IPS-NIHi11 (cell line): Measurements from ENCODE around the gene PTBP2.
"Not testable (repeated sequence)": the region's sequence is repeated elsewhere in the genome, so short reads cannot be mapped to it uniquely, and the experiment has no call there.

Experiments used
- DNase-seq: peaks from one replicate; pipeline ENCODE4 v3.0.0; 2012; ENCODE audit warnings: mixed read lengths, low spot score

Gene PTBP2

DNA sequence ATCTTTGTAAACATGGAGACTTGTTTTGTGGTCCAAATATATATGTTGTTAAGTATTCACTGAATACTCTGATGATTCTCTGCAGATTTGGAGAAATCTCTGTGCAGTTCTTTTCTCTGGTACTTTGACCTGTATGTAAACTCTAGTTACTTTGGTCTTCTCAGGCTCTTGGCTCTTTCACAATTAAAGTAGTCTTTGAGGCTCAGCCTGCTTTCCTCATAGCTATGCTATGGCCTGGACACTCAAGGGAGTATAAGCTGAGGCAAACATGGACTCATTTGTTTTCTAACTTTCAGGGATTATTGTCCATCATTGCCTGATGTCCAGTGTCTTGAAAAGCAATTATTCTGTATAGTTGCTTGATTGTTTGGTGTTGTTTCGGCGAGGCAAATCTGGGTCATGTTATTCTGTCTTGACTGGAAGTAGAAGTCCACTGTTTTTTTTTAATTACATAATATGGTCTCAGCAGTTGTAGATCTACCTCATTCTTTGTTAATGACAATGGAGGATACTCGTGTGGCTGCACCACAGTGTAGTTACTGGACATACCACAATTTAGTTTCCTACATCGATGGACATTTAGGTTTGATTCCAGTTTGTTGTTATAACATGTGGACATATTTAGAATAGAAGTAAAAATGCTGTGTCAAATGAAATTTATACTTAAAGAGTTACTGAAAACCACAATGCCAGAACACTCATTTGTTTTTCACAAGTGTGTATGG is 9.2 kb downstream of the PTBP2 start:
- DNase-seq, result no peak

DNA sequence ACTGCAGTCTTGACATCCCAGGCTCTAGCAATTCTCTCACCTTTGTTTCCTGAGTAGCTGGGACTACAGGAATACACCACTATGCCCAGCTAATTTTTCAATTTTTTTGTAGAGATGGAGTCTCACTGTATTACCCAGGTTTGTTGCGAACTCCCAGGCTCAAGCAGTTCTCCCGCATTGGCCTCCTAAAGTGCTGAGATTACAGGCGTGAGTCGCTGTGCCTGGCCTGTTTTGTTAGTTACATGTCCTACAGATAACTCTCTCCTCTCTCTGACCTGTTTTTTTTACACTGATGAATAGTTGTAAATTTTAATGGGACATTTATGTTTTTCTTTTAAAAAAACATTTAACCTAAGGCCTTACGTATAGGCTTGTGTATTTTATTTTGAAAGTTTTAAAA is 19.8 kb downstream of the PTBP2 start:
- DNase-seq, result no peak

DNA sequence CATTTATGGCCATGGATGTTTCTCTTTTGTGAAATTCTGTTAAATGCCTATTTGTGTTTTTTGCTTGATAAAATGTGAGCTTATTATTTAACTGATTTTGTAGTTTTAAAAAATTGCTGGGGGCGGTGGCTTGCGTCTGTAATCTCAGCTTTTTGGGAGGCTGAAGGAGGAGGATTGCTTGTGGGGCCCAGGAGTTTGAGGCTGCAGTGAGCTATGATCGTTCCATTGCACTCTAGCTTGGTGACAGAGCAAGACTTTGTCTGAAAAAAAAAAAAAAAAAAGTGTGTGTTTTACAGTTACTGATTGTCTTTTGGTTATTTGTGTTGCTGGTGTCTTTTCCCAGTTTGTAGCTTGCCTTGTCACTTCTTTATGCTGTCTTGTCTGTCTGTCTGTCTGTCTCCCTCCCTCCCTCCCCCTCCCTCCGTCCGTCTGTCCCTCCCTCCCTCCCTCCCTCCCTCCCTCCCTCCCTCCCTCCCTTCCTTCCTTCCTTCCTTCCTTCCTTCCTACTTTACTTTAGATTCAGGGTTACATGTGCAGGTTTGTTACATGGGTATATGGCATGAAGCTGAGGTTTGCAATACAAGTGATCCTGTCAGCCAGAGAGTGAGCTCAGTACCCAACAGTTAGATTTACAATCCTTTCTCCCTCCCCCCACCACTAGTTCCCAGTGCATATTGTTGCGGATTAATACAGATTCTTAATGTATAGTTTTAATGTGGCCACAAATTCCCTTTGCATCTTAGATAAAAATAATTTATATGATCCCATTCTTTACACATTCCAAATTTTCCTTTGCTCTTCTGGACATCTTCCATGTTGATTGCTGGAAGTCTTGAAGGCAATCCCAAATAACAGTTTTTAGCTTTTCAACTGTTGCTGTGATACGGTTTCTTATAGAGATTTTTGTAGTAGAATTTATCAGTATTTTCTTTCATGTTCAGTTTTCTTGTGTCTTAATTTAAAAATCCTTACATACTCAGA is 25.1 kb downstream of the PTBP2 start:
- DNase-seq, result no peak

- DNase-seq, result no peak
Observed at GRCh38 chr1:96747565-96747964, 26.0 kb downstream of the PTBP2 start.

- no peak for DNase-seq
Observed at GRCh38 chr1:96748078-96748477, 26.5 kb downstream of the PTBP2 start.

- DNase-seq, result no peak
Observed at GRCh38 chr1:96749618-96750017, 28.0 kb downstream of the PTBP2 start.

DNA sequence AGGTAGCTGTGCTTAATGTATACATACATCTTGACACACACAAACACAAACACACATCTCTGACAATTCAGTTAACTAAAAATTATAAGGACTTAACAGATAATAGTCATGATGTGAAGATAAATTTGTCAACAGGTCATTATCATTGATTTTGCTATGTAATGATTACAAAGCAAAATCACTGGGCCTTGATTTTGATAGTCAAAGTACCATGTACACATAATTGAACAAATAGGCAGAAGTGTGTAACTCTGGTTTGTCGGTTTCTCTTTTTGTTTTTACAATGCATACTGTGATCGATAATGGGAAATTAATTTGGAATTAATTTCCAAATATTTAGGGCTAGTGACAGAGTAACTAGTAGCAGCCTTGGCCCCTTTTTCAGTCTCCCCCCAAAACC is 30.8 kb downstream of the PTBP2 start:
- no peak for DNase-seq

DNA sequence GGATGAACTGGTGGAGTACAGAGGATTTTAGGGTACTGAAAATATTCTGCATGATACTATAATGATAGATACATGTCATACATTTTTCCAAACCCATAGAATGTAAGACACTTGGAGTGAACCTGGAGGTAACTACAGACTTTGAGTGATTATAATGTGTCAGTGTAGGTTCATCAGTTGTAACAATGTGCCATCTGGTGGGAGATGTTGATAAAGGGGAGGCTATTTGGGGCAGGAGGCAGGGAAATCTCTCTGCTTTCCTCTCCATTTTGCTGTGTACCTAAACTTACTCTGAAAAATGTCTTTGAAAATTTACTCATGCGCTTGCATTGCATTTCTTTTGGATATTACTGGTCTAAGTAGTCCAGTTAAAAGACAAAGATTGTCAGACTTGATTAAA is 35.2 kb downstream of the PTBP2 start:
- no peak for DNase-seq

DNA sequence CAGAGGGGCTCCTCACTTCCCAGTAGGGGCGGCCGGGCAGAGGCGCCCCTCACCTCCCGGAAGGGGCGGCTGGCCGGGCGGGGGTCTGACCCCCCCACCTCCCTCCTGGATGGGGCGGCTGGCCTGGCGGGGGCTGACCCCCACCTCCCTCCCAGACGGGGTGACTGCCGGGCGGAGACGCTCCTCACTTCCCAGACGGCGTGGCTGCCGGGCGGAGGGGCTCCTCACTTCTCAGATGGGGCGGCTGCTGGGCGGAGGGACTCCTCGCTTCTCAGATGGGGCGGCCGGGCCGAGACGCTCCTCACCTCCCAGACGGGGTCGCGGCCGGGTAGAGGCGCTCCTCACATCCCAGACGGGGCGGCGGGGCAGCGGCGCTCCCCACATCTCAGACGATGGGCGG is 41.0 kb downstream of the PTBP2 start:
- not testable (repeated sequence) for DNase-seq

DNA sequence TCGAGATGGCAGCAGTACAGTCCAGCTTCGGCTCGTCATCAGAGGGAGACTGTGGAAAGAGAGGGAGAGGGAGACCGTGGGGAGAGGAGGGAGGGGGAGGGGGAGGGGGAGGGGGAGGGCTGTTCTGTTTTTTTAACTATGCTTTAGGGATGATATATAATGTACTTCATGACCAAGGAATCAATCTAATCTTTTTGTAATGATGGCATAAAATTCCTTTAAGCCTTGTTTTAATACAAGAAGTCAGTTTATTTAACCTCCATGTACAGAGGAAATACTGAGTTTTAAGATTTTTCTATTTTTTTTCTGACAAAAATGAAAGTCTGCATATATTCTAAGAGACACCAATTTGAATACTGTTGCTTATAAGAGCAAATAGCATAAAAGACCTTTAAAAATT is 41.9 kb downstream of the PTBP2 start:
- DNase-seq, result no peak

DNA sequence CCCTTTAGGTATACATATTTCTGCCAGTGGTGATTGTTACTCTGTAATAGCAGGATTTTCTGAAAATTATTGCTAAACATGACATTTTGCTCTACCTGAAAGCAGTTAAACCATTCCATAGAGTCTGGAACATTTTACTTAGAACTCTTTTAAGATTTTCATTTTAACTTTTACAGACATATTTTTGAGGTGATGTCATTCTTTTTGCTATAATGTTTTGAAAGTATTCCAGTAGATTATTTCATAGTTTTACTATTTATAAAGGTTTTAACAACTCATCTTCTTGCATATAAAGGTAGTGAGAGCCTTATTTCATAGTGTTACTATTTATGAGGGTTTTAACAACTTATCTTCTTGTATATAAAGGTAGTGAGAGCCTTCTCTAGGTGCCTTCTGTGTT is 42.9 kb downstream of the PTBP2 start:
- DNase-seq, result no peak

GRCh38 chr1:96771847-96772246 is 50.3 kb downstream of the PTBP2 start:
- DNase-seq, result no peak

DNA sequence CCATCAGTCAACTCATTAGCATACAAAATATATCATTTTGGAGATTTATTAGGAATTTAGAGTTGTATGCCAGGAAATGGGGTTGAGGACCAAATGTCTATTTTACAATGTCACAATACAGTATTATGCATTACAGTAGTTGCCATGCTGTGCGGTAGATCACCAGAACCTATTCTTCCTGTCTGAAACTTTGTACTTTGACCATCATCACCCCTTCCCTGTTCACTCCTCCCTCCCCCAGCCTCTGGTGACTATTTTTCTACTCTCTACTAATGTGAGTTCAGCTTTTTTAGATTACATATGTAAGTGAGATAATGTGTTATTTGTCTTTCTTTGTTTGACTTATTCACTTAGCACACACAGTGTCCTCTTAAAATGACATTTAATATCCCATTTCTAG is 50.8 kb downstream of the PTBP2 start:
- DNase-seq, result no peak

GRCh38 chr1:96772972-96773371 is 51.4 kb downstream of the PTBP2 start:
- peak; percentile 7 for DNase-seq

GRCh38 chr1:96782206-96782605 is 60.6 kb downstream of the PTBP2 start:
- DNase-seq, result no peak

GRCh38 chr1:96782856-96783255 is 61.3 kb downstream of the PTBP2 start:
- no peak for DNase-seq

DNA sequence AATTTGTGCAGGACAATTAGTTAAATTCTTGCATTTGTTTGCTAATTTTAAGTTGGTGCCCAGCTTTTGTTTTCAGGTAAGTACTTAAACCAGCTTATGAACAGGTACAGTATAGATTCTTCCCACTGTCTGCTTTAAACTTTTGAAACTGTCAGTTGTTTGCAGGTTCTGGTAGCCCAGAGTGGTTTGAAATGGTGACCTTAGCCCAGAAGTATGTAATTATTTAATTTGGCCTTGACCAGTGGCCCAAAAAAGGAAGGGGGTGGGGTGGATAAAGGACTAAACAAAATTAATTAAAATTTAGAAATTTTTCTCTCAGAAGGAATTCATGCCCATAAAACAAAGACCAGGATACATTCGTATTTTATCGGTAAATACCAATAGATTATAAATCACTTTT is 69.0 kb downstream of the PTBP2 start:
- DNase-seq, result no peak

DNA sequence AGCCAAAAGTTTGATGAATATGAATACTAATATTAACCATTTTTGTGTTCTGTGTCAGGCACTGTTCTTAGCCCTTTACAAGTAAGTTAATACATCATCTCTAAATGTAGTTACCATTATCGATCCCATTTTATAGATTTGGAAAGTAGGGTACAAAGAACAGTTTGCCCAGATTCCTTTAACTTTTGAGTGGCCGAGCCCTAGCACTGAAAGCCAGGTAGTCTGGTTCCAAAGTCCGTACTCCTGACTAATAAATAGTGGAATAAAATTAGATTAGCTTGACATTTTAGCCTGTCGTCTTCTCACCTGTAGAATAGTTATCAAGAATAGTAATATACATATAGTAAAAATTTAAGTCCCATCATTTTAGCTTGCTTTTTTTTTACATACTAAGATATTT is 70.6 kb downstream of the PTBP2 start:
- DNase-seq, result no peak

DNA sequence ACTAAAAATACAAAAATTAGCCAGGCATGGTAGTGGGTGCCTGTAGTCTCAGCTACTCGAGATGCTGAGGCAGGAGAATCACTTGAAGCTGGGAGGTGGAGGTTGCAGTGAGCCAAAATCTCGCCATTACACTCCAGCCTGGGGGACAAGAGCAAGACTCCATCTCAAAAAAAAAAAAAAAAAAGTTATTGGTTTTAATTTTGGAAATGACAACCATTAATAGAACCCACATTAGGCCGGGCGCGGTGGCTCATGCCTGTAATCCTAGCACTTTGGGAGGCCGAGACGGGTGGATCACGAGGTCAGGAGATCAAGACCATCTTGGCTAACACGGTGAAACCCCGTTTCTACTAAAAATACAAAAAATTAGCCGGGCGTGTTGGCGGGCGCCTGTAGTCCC is 80.1 kb downstream of the PTBP2 start:
- not testable (repeated sequence) for DNase-seq

DNA sequence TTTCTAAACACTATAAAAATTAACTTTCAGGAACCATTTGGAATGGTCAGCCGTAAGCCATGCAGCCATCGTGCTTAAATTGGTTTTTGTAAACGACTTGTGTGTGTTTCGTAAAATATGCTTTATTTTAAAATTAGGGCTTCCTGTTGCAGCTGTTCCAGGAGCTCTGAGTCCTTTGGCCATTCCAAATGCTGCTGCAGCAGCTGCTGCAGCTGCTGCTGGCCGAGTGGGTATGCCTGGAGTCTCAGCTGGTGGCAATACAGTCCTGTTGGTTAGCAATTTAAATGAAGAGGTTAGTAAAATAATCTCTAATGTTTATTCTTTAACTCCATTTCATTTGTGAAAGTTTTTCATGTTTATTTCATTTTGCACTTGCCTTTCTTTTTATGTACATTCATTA is 83.1 kb downstream of the PTBP2 start:
- peak; percentile 11 for DNase-seq

- DNase-seq, result peak; percentile 8
Observed at GRCh38 chr1:96808191-96808590, 86.6 kb downstream of the PTBP2 start.

GRCh38 chr1:96815914-96816313 is 94.3 kb downstream of the PTBP2 start:
- no peak for DNase-seq

DNA sequence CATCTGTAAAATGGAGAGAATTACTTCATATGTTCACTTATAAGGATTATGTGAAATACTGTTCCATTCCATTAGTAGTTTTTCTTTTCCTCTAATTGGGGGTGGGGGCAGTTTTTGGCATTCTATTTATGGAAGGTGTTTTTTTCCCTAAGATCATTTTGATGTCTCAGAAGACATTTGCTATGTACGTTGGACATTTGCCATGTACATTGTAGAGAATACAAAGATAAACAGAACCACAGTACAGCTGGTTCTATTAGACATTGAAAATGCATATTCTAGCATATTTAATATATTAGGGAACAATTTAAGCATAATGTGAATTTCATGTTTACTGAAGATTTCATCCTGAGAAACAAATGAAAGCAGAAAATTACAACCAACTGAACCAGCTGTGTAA is 98.5 kb downstream of the PTBP2 start:
- DNase-seq, result no peak
